Erythroblast (primary cell): Measurements from ENCODE around the gene GOLGA7B.

Experiments
- GATA1 ChIP-seq: IDR thresholded peaks from 2 replicates; pipeline ENCODE4 v1.6.1; 2011; ENCODE audit warnings: low read depth, mild to moderate bottlenecking, control low read depth, low read length, moderate library complexity
- POLR2A ChIP-seq: IDR thresholded peaks from 2 replicates; pipeline ENCODE4 v1.6.1; 2011; ENCODE audit warnings: mild to moderate bottlenecking, low read length

- TF ChIP-seq POLR2A (no peak), GATA1 (no peak)
These were observed 44.4 kb downstream of the GOLGA7B start for GRCh38 chr10:97894092-97894491.
